ENCODE data around the gene OR5P2.
"Not testable (repeated sequence)": the region's sequence is repeated elsewhere in the genome, so short reads cannot be mapped to it uniquely, and the experiment has no call there.

The OR5P2 gene, protein sequence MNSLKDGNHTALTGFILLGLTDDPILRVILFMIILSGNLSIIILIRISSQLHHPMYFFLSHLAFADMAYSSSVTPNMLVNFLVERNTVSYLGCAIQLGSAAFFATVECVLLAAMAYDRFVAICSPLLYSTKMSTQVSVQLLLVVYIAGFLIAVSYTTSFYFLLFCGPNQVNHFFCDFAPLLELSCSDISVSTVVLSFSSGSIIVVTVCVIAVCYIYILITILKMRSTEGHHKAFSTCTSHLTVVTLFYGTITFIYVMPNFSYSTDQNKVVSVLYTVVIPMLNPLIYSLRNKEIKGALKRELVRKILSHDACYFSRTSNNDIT

DNA sequence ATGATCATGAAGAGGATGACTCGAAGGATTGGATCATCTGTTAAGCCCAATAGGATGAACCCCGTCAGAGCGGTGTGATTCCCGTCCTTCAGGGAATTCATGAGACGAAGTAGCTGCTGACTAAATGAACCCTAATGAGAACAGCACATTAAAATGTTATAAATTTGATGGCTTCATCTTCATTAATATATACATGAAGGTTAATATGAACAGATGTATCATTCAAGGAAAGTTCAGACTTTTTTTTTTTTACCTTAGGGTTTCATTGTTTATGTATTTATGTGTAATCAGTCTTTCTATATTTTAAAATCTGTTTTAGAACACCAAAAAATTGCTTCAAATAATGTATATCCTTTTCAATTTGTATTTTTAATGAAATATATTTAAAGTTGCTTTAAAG, at the start of gene OR5P2:
TSS of gene OR5P2 (minus strand) at position 101 of the 400 bp plus-strand sequence. CDS start at position 101, 0 bp downstream.
- no peak for DNase-seq (ENCODE audit: low read depth)

- no peak for DNase-seq (ENCODE audit: low read depth)
Observed at GRCh38 chr11:7846003-7846402, 49.3 kb upstream of the OR5P2 start.

GRCh38 chr11:7844986-7845385, 48.2 kb upstream of the OR5P2 start:
- DNase-seq (ENCODE audit: low read depth), result no peak

DNA sequence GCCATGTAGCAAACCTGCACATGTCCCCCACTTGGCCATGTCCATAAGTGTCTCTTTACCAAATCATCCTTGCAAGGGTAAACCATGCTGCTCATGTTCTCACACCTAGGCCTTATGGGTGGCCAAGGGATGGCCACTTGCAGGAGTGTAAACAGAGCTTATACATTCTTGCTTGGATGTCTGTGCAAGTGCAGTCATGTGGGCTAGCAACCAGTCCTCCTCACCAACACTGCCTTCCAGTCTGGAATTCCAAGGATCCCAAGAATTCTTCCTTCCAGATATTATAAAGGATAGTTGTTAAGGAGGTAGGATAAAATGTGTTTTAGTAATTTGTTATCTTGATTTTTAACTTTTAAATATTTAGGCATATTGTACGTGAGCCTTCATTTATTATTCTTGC, 47.8 kb upstream of the OR5P2 start:
- DNase-seq (ENCODE audit: low read depth), result no peak

DNA sequence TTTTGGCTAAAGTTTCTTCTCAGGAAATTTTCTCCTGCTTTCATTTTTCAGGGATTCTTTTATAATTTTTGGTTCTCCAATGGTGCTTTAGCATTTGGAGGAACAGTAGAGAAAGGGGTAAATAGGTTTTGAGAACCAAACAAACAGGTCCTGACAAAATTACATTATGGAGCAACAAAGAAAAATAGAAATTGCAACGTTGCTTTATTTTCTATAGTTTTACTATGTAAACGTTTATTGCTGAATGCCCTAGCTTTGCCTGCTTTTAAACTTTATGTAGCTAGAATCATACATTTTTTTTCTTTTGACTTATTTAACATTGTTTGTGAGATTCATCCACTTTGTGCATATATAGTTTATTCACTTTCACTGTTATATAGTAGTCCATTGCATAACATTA, 43.8 kb upstream of the OR5P2 start:
- DNase-seq (ENCODE audit: low read depth), result no peak

DNA sequence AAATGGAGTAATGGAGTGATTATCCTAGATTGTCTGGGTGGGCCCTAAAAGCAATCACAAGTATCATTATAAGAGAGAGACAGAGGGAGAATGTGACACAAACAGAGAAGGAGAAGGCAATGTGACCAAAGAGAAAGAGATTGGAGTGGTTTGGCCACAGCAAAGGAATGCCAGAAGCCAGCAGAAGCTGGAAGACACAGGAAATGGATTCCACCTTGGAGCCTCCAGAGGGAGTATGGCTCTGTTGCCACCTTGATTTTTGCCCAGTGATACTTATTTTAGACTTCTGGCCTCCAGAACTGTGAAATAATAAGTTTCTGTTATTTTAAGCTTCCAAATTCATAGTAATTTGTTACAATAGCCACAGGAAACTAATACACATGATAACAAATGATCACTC, 36.8 kb upstream of the OR5P2 start:
- no peak for DNase-seq (ENCODE audit: low read depth)

DNA sequence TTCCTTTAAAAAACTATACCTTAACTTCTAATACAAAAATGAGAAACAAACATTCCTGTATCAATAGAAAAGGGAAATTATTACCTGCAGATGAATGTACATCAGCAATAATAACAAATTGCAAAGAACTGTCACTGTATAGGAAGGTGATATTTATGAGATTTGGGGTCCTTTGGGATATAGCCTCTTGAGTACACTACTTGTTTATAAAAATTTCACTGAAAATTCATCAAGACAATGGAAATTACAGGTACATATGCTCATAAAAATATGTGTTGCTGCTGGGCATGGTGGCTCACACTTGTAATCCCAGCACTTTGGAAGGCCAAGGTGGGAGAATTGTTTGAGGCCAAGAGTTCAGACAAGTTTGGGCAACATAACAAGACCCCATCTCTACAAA, 34.0 kb upstream of the OR5P2 start, which contains the start of gene OR5P3:
TSS of gene OR5P3 (minus strand) at position 101 of the 400 bp plus-strand sequence.
- no peak for DNase-seq (ENCODE audit: low read depth)

DNA sequence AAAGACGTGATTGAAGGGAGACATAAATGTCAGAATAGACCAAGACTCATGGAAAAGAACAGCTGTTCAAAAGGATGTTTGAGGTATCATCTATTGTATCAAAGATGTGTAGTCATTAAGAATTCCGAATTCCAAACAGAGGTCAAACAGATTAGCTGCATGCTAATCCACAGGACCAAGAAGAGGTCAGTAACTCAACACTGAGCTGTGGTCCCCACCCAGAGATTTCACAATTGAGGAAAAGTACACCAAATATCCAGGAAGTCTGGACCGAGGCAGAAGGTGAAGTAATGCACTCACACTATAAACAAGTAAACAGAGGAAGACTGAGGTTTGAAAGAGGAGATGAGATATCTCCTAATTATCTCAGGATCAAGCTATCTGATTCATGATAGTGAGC, 29.6 kb upstream of the OR5P2 start:
- DNase-seq (ENCODE audit: low read depth), result no peak

GRCh38 chr11:7820417-7820816, 23.7 kb upstream of the OR5P2 start:
- DNase-seq (ENCODE audit: low read depth), result not testable (repeated sequence)

DNA sequence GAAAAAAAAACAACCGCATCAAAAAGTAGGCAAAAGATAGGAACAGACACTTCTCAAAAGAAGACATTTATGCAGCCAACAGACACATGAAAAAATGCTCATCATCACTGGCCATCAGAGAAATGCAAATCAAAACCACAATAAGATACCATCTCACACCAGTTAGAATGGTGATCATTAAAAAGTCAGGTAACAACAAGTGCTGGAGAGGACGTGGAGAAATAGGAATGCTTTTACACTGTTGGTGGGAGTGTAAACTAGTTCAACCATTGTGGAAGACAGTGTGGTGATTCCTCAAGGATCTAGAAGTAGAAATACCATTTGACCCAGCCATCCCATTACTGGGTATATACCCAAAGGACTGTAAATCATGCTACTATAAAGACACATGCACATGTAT, 18.2 kb upstream of the OR5P2 start:
- not testable (repeated sequence) for DNase-seq (ENCODE audit: low read depth)

DNA sequence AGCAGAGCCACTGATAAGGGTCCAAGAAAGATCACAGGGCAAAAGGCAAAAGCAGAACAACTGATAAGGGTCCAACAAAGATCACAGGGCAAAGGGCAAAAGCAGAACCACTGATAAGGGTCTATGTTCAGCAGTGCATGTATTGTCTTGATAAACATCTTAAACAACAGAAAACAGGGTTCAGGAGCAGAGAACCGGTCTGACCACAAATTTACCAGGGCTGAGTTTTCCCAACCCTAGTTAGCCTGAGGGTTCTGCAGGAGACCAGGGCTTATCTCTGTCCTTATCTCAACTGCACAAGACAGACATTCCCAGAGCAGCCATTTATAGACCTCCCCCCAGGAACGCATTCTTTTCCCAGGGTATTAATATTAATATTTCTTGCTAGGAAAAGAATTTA, 13.6 kb upstream of the OR5P2 start:
- not testable (repeated sequence) for DNase-seq (ENCODE audit: low read depth)

GRCh38 chr11:7793233-7793632, 3.5 kb downstream of the OR5P2 start:
- DNase-seq (ENCODE audit: low read depth), result no peak

DNA sequence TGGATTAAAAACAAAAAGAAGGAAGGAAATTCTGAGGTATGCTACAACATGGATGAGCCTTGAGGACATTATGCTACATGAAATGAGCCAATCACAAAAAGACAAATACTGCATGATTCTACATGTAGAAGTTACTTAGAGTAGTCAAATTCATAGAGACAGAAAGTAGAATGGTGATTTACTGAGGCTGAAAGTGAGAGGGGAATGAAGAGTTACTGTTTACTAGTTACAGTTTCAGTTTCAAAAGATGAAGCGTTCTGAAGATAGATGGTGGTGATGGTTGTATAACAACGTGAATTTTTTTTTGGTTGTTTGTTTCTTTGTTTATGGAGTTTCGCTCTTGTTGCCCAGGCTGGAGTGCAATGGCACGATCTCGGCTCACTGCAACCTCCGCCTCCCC, 9.5 kb downstream of the OR5P2 start:
- no peak for DNase-seq (ENCODE audit: low read depth)

DNA sequence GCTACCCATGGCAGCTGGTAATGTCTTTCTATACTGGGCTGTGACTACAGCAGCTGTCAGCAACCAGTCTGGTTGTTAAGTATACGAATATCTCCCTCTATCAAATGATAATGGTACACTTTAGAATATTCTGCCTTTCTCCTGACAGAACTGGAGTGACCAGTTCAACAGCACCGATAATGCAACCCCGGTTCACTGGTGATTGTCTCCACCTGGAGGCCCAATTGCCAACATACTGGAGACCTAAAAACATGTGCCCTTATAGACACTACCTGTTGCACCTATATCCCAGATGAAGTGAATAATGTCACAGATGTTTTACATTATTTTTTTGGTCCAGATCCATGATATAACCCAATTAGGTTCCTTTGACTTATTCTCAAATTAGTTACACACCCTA, 21.1 kb downstream of the OR5P2 start:
- DNase-seq (ENCODE audit: low read depth), result no peak

DNA sequence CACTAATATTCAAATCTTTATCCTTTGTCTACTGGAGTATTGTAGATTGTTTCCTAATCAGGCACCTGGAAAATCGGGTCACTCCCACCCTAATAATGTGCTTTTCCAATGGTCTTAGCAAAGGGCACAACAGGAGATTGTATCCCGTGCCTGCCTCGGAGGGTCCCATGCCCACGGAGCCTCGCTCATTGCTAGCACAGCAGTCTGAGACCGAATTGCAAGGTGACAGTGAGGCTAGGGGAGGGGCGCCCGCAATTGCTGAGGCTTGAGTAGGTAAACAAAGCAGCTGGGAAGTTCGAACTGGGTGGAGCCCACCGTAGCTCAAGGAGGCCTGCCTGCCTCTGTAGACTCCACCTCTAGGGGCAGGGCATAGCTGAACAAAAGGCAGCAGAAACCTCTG, 32.4 kb downstream of the OR5P2 start:
- DNase-seq (ENCODE audit: low read depth), result not testable (repeated sequence)

GRCh38 chr11:7759010-7759409, 37.7 kb downstream of the OR5P2 start:
- no peak for DNase-seq (ENCODE audit: low read depth)

DNA sequence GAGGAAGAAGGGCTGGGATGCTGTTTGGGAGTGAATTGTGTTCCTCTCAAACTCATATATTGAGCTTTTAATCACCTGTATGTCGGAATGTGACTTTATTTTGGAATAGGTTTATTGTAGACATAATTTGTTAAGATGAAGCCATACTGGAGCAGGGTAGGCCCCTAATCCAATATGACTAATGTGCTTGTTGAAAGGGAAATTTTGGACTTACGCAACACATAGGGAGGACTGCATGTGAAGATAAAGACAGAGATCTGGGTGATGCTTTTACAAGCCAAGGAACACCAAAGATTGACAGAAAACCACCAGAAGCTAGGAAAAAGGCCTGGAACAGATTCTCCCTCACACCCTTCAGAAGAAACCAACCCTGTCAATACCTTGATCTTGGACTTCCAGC, 47.3 kb downstream of the OR5P2 start:
- DNase-seq (ENCODE audit: low read depth), result no peak
